Peyer's patch (tissue), 4 donors: Measurements from ENCODE around the gene SEMA3G. TPM values are rescaled to one million over a fixed set of nuclear protein-coding genes. Genes with fewer than 3 reads are reported as not detected.

Source experiments
- DNase-seq, 3 donors: peaks; one replicate each; pipeline ENCODE4 v3.0.0-alpha.2; 2017 to 2019
- H3K27ac ChIP-seq, 4 donors: fragments of 200-600 bp; sonication (generic); one replicate each; pipeline ENCODE4 v1.5.1; 2016 to 2019
- H3K27me3 ChIP-seq, 2 donors: fragments of 200-600 bp; sonication (generic); one replicate each; pipeline ENCODE4 v1.5.1; 2019
- H3K36me3 ChIP-seq, 3 donors: fragments of 200-600 bp; sonication (generic); one replicate each; pipeline ENCODE4 v1.5.1; 2016 to 2019
- H3K4me1 ChIP-seq, 4 donors: fragments of 200-600 bp; sonication (generic); one replicate each; pipeline ENCODE4 v1.5.1; 2016 to 2019
- H3K4me3 ChIP-seq, 4 donors: fragments of 200-600 bp; sonication (generic); 1 replicate in 3 of 4; 2 replicates in 1 of 4; pipeline ENCODE4 v1.5.1; 2016 to 2019; ENCODE audit warnings: mild to moderate bottlenecking in 1 of 4
- H3K9me3 ChIP-seq, 4 donors: fragments of 200-600 bp; sonication (generic); one replicate each; pipeline ENCODE4 v1.5.1; 2016 to 2019; ENCODE audit warnings: mild to moderate bottlenecking in 1 of 4
- POLR2A ChIP-seq, 2 donors: fragments of 450-650 bp; IDR thresholded peaks; one replicate each; pipeline ENCODE4 v1.5.1; 2017; ENCODE audit warnings: antibody characterized with exemption in 2 of 2, mild to moderate bottlenecking in 2 of 2, moderate library complexity in 2 of 2
- total RNA-seq, 4 donors: library from RNA; depleted of rRNA; stranded (reverse); fragments of >200 nt; gene quantifications; one replicate each; pipeline ENCODE4 v1.1.0, GENCODE V29; 2016
- TF ChIP-seq, protein P1 (sequence below), 6 experiments: fragments of 450-650 bp in 4 of 6; fragments of 200-600 bp in 2 of 6; sonication (generic) in 1 of 6; IDR thresholded peaks; one replicate each; pipeline ENCODE4 v1.5.1; 2017 to 2019; ENCODE audit warnings: antibody characterized with exemption in 6 of 6, mild to moderate bottlenecking in 3 of 6, moderate library complexity in 1 of 6

The SEMA3G gene
- total RNA-seq, 4 donors from 2014 or later: 18.8 to 24.8 (median 22.0) TPM

DNA sequence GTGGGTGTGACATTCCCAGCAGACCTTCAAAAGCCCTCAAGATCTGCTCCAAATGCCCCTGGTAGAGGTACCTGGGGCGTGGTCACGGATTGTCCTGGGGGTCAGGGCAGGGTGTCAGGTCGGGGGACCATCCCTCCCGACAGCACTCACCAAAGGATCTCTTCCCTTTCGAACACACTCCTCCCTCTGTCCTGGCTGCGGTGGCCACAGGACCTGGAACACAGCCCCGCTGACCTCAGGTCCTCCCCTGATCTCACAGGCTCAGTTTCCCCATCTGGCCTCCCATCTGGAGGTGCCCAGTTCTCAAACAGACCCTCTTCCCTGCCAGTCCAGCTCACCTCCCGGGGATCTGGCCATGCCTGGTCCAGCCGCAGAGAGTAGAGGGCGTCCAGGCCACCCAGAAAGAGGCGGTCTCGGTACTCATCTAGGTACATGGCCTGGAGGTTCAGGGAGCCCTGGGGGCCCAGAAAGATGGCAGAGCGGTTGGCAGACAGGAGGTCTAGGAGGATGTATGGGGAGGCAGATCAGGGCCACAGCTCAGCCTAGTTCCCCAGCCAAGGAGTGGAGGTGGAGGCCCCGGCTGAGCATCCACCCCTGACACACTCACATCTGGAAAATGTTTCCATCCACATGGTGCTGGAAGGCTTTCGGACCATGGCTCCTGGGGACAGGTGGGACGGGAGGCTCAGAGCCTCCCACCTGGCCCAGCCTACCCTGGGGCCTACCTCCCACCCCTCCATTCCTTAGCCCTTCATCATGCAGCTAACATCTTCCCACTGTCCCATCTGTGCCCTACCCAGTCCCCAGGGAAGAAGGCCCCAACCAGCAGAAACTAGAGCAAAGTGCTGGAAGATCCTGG is 2.3 kb downstream of the SEMA3G start:
- Histone ChIP-seq H3K36me3 (no peaks in the 10 kb centered on the region), H3K27me3 (no peaks in the 10 kb centered on the region), H3K27ac (no peak overlapping the region), H3K4me3 (no peak overlapping the region), H3K9me3 (no peaks in the 10 kb centered on the region), H3K4me1 (peaks cover 0 to 7% (median 0%) of the 10 kb centered on the region in 4 donors)
- TF ChIP-seq POLR2A (IDR thresholded peaks at IDR 0.05): no peak
- TF ChIP-seq, protein P1, sequence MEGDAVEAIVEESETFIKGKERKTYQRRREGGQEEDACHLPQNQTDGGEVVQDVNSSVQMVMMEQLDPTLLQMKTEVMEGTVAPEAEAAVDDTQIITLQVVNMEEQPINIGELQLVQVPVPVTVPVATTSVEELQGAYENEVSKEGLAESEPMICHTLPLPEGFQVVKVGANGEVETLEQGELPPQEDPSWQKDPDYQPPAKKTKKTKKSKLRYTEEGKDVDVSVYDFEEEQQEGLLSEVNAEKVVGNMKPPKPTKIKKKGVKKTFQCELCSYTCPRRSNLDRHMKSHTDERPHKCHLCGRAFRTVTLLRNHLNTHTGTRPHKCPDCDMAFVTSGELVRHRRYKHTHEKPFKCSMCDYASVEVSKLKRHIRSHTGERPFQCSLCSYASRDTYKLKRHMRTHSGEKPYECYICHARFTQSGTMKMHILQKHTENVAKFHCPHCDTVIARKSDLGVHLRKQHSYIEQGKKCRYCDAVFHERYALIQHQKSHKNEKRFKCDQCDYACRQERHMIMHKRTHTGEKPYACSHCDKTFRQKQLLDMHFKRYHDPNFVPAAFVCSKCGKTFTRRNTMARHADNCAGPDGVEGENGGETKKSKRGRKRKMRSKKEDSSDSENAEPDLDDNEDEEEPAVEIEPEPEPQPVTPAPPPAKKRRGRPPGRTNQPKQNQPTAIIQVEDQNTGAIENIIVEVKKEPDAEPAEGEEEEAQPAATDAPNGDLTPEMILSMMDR (IDR thresholded peaks at IDR 0.05): no peak
- no peak for DNase-seq

DNA sequence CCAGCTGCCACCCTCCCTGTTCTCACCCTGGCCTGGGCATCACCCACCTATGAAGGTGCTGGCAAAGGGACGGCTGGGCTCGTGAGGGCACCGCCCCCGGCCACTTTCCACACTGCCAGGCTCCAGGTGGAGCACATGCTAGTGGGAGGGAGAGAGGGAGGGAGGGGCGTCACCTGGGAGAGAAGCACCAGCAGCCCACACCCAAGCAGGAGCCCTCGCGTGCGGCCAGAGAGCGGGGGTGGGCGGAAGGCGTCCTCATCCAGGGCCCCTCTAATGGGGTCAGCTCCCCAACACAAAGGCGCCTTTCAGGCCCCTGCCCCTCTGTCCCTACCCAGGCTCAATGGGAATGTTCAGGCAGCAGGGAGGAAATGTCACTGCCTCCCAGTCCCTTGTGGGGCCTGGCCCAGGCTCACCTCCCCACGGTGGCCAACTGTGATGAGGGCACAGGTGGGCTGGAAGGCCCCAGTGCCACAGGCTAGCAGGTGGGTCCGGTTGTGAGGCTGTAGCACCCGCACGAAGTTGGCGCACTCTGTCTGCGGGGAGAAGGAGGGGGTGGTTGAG is 3.1 kb downstream of the SEMA3G start:
- Histone ChIP-seq H3K9me3 (no peaks in the 10 kb centered on the region), H3K36me3 (no peaks in the 10 kb centered on the region), H3K27me3 (no peaks in the 10 kb centered on the region), H3K4me3 (no peak overlapping the region), H3K4me1 (peaks cover 0 to 9% (median 0%) of the 10 kb centered on the region in 4 donors), H3K27ac (no peak overlapping the region)
- peak in 2 of 3 donors; percentile 28 to 30 for DNase-seq
- TF ChIP-seq POLR2A (IDR thresholded peaks at IDR 0.05): no peak
- TF ChIP-seq, protein P1 (IDR thresholded peaks at IDR 0.05): no peak

DNA sequence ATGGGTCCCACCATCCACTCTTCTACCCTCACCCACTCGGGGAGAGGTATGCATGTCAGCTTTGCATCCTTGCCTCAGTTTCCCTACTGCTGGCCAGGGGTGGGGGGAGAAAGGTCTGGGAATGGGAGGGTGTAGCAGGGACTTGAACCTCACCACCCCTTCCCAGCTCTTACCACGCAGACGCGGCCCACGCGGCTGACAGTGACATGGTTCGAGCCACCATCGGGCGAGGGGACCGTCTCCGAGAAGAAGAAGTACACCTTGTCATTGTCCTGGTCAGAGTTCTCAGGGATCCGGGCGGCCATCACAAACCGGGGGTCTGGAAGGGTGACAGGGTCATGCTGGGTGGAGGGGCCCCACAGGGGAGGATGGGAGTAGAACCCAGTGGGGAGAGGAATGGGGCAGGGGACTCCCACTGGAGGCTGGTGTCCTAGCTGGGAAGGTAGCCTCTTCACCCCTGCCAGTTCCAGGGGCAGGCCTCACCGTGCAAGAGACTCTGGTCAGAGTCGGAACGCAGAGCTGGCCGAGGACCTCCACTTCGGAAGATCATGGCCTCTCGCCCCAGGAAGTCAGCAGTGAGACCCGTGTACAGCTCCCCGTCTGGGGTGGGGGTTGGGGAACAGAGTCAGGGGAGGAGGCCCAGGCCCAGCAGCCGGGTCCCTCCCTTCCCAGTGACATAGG is 3.7 kb downstream of the SEMA3G start:
- TF ChIP-seq POLR2A (IDR thresholded peaks at IDR 0.05): no peak
- TF ChIP-seq, protein P1 (IDR thresholded peaks at IDR 0.05): no peak
- DNase-seq: peak in 1 of 3 donors; percentile 23
- Histone ChIP-seq H3K9me3 (no peaks in the 10 kb centered on the region), H3K4me3 (no peak overlapping the region), H3K4me1 (peaks cover 0 to 9% (median 0%) of the 10 kb centered on the region in 4 donors), H3K36me3 (no peaks in the 10 kb centered on the region), H3K27ac (no peak overlapping the region), H3K27me3 (no peaks in the 10 kb centered on the region)

DNA sequence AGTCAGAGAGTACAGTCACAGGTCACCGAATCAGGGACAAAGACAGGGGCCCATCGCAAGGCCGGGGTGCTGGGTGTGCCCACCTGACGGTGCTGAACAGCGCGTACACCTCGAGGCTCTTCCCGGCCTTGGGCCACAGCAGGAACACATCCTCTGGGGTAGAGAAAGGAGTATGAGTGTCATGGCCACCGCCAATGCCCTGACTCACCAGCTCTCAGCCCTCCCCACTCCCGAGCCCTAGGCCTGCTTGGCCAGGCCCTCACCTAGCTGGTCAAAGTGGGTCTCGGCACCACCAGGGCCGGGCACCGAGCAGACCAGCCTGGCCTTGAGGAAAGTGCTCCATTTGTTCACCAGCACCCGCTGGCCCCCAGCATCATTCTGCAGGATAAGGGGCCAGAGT is 4.2 kb downstream of the SEMA3G start:
- TF ChIP-seq, protein P1 (IDR thresholded peaks at IDR 0.05): no peak
- no peak for TF ChIP-seq POLR2A (IDR thresholded peaks at IDR 0.05)
- DNase-seq: peak in 1 of 3 donors; percentile 29
- H3K36me3 ChIP-seq: no peaks in the 10 kb centered on the region
- H3K27ac ChIP-seq: no peak overlapping the region
- no peaks in the 10 kb centered on the region for H3K27me3 ChIP-seq
- no peaks in the 10 kb centered on the region for H3K9me3 ChIP-seq
- H3K4me3 ChIP-seq: no peak overlapping the region
- peaks cover 0 to 9% (median 0%) of the 10 kb centered on the region in 4 donors for H3K4me1 ChIP-seq

DNA sequence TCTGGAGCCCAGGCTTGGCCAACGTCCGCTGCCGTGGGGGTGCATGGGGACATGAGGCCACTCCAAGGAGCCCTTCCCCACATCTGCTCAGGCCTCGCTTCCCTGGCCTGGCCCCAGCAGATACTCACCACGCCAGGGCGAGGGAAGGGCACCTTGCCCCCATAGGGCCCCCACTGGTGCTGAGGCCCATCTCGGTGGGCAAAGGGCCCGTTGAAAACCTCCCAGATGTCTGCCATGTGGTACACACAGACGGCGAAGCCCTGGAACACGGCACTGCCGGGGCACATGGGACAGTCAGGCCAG is 4.7 kb downstream of the SEMA3G start:
- H3K4me1 ChIP-seq: peaks cover 0 to 9% (median 0%) of the 10 kb centered on the region in 4 donors
- H3K27ac ChIP-seq: no peak overlapping the region
- H3K27me3 ChIP-seq: no peaks in the 10 kb centered on the region
- no peaks in the 10 kb centered on the region for H3K9me3 ChIP-seq
- no peak for TF ChIP-seq POLR2A (IDR thresholded peaks at IDR 0.05)
- TF ChIP-seq, protein P1 (IDR thresholded peaks at IDR 0.05): no peak
- peak in 1 of 3 donors; percentile 38 for DNase-seq
- H3K4me3 ChIP-seq: no peak overlapping the region
- H3K36me3 ChIP-seq: no peaks in the 10 kb centered on the region
